ENCODE measurements around the gene PCDH8. TPM values are rescaled to one million over a fixed set of nuclear protein-coding genes. Genes with fewer than 3 reads are reported as not detected.
A peak's percentile ranks its signal among the peaks of the same experiment; 100 is the strongest.

The PCDH8 gene
- total and polyA plus RNA-seq, 2 donors (not counting 1 experiment from before 2014, with no cell fraction given), result not detected

GRCh38 chr13:52852444-52852843 is 4.0 kb upstream of the PCDH8 start:
- Histone ChIP-seq H3K27ac (ENCODE audit: insufficient read depth, low read length) (no peak overlapping the region), H2AFZ (ENCODE audit: low read length) (no peak overlapping the region), H3K4me2 (ENCODE audit: extremely low read depth, insufficient read depth, low read length) (no peak overlapping the region), H3K36me3 (ENCODE audit: control insufficient read depth, insufficient read depth, low read length) (no peaks in the 10 kb centered on the region), H3K27me3 (ENCODE audit: control insufficient read depth, insufficient read depth, low read length) (peaks cover 27% of the 10 kb centered on the region), H3K9ac (ENCODE audit: insufficient read depth, low read length) (no peak overlapping the region), H4K20me1 (ENCODE audit: control insufficient read depth, extremely low read depth, insufficient read depth, low read length) (no peaks in the 10 kb centered on the region), H3K79me2 (ENCODE audit: control insufficient read depth, insufficient read depth, low read length) (no peaks in the 10 kb centered on the region), H3K9me3 (ENCODE audit: control insufficient read depth, insufficient read depth, low read depth, low read length) (no peaks in the 10 kb centered on the region), H3K4me3 (replicated peaks in 1 of 4; ENCODE audit: control extremely low read depth in 1 of 4, insufficient read depth in 1 of 4, low read depth in 3 of 4, low read length in 4 of 4) (no peak overlapping the region), H3K4me1 (ENCODE audit: control insufficient read depth, extremely low read depth, insufficient read depth, low read length) (no peaks in the 10 kb centered on the region)
- no peak for TF ChIP-seq EZH2 (IDR thresholded peaks at IDR 0.05; ENCODE audit: low read length, missing control alignments)
- TF ChIP-seq CTCF (conservative IDR thresholded peaks at IDR 0.05 in 1 of 2, IDR thresholded peaks at IDR 0.05 in 1 of 2; ENCODE audit: low read depth in 1 of 2, low read length in 2 of 2), result no peak
- DNase-seq (ENCODE audit: low read depth in 2 of 2), result no peak

- no peaks in the 10 kb centered on the region for H3K36me3 ChIP-seq (ENCODE audit: control insufficient read depth, insufficient read depth, low read length)
- no peak overlapping the region for H3K9ac ChIP-seq (ENCODE audit: insufficient read depth, low read length)
- no peaks in the 10 kb centered on the region for H3K4me1 ChIP-seq (ENCODE audit: control insufficient read depth, extremely low read depth, insufficient read depth, low read length)
- no peak overlapping the region for H3K27ac ChIP-seq (ENCODE audit: insufficient read depth, low read length)
- H3K27me3 ChIP-seq (ENCODE audit: control insufficient read depth, insufficient read depth, low read length), result peaks cover 35% of the 10 kb centered on the region
- no peaks in the 10 kb centered on the region for H3K79me2 ChIP-seq (ENCODE audit: control insufficient read depth, insufficient read depth, low read length)
- peak; percentile 7 to 8 for DNase-seq (ENCODE audit: low read depth in 2 of 2)
- H2AFZ ChIP-seq (ENCODE audit: low read length), result peak overlapping the region; percentile 57
- H4K20me1 ChIP-seq (ENCODE audit: control insufficient read depth, extremely low read depth, insufficient read depth, low read length), result no peaks in the 10 kb centered on the region
- H3K4me3 ChIP-seq (replicated peaks in 1 of 4; ENCODE audit: control extremely low read depth in 1 of 4, insufficient read depth in 1 of 4, low read depth in 3 of 4, low read length in 4 of 4), result peak overlapping the region; percentile 32 to 63 (median 48)
- H3K4me2 ChIP-seq (ENCODE audit: extremely low read depth, insufficient read depth, low read length), result peak overlapping the region; percentile 66
- H3K9me3 ChIP-seq (ENCODE audit: control insufficient read depth, insufficient read depth, low read depth, low read length), result no peaks in the 10 kb centered on the region
- TF ChIP-seq EZH2 (IDR thresholded peaks at IDR 0.05; ENCODE audit: low read length, missing control alignments) (no peak), CTCF (conservative IDR thresholded peaks at IDR 0.05 in 1 of 2, IDR thresholded peaks at IDR 0.05 in 1 of 2; ENCODE audit: low read depth in 1 of 2, low read length in 2 of 2) (no peak)
These were observed 2.9 kb upstream of the PCDH8 start for GRCh38 chr13:52851137-52851962.

GRCh38 chr13:52850396-52851136 is 2.1 kb upstream of the PCDH8 start:
- Histone ChIP-seq H3K27me3 (ENCODE audit: control insufficient read depth, insufficient read depth, low read length) (peaks cover 35% of the 10 kb centered on the region), H2AFZ (ENCODE audit: low read length) (peak overlapping the region; percentile 51)

More at GRCh38 chr13:52850396-52851136, 2.1 kb upstream of the PCDH8 start:
- Histone ChIP-seq H3K4me1 (ENCODE audit: control insufficient read depth, extremely low read depth, insufficient read depth, low read length) (no peaks in the 10 kb centered on the region), H3K4me2 (ENCODE audit: extremely low read depth, insufficient read depth, low read length) (peak overlapping the region; percentile 66), H3K9me3 (ENCODE audit: control insufficient read depth, insufficient read depth, low read depth, low read length) (no peaks in the 10 kb centered on the region), H3K4me3 (replicated peaks in 1 of 4; ENCODE audit: control extremely low read depth in 1 of 4, insufficient read depth in 1 of 4, low read depth in 3 of 4, low read length in 4 of 4) (peak overlapping the region; percentile 32 to 63 (median 48)), H4K20me1 (ENCODE audit: control insufficient read depth, extremely low read depth, insufficient read depth, low read length) (no peaks in the 10 kb centered on the region), H3K79me2 (ENCODE audit: control insufficient read depth, insufficient read depth, low read length) (no peaks in the 10 kb centered on the region), H3K9ac (ENCODE audit: insufficient read depth, low read length) (no peak overlapping the region), H3K36me3 (ENCODE audit: control insufficient read depth, insufficient read depth, low read length) (no peaks in the 10 kb centered on the region), H3K27ac (ENCODE audit: insufficient read depth, low read length) (no peak overlapping the region)
- peak; percentile 36 to 48 for DNase-seq (ENCODE audit: low read depth in 2 of 2)
- no peak for TF ChIP-seq EZH2 (IDR thresholded peaks at IDR 0.05; ENCODE audit: low read length, missing control alignments)
- TF ChIP-seq CTCF (conservative IDR thresholded peaks at IDR 0.05 in 1 of 2, IDR thresholded peaks at IDR 0.05 in 1 of 2; ENCODE audit: low read depth in 1 of 2, low read length in 2 of 2), result no peak
